Gastrocnemius medialis (tissue), 4 donors: ENCODE measurements around the gene SLC16A1. TPM values are rescaled to one million over a fixed set of nuclear protein-coding genes. Genes with fewer than 3 reads are reported as not detected.
"Not testable (repeated sequence)": the region's sequence is repeated elsewhere in the genome, so short reads cannot be mapped to it uniquely, and the experiment has no call there.

ENCODE experiments used
- ATAC-seq, 2 donors: fragments of 150-250 bp; one replicate each; pipeline ENCODE4 v1.9.1; 2016
- DNase-seq, 2 donors: peaks; one replicate each; pipeline ENCODE4 v3.0.0-alpha.2; 2019
- H3K27ac ChIP-seq, 4 donors: fragments of 200-600 bp; sonication (generic); 1 replicate in 1 of 4; 2 replicates in 3 of 4; pipeline ENCODE4 v1.5.1; 2016 to 2018; ENCODE audit warnings: mild to moderate bottlenecking in 2 of 4, moderate library complexity in 1 of 4
- H3K27me3 ChIP-seq, 3 donors: fragments of 200-600 bp; sonication (generic) in 2 of 3; 1 replicate in 1 of 3; 2 replicates in 2 of 3; pipeline versions ENCODE4 v1.5.1 to v1.6.0; 2016 to 2019; ENCODE audit warnings: mild to moderate bottlenecking in 1 of 3, moderate library complexity in 1 of 3
- H3K36me3 ChIP-seq, 2 donors: fragments of 200-600 bp; sonication (generic) in 1 of 2; one replicate each; pipeline ENCODE4 v1.5.1; 2017 to 2018
- H3K4me1 ChIP-seq, 2 donors: fragments of 200-600 bp; sonication (generic) in 1 of 2; one replicate each; pipeline ENCODE4 v1.5.1; 2016 to 2017; ENCODE audit warnings: mild to moderate bottlenecking in 2 of 2
- H3K4me3 ChIP-seq, 4 donors: fragments of 200-600 bp; sonication (generic) in 3 of 4; 1 replicate in 1 of 4; 2 replicates in 3 of 4; pipeline ENCODE4 v1.5.1; 2016 to 2019; ENCODE audit warnings: mild to moderate bottlenecking in 2 of 4
- H3K9me3 ChIP-seq, 3 donors: fragments of 200-600 bp; sonication (generic) in 2 of 3; 1 replicate in 1 of 3; 2 replicates in 2 of 3; pipeline ENCODE4 v1.5.1; 2016 to 2019
- CTCF ChIP-seq, 5 experiments: fragments of 450-650 bp in 3 of 5; fragments of 200-600 bp in 2 of 5; sonication (generic) in 2 of 5; IDR thresholded peaks in 4 of 5; conservative IDR thresholded peaks in 1 of 5; 1 replicate in 4 of 5; 2 replicates in 1 of 5; pipeline ENCODE4 v1.5.1; 2016 to 2019; ENCODE audit warnings: antibody characterized with exemption in 5 of 5, mild to moderate bottlenecking in 3 of 5, moderate library complexity in 3 of 5
- POLR2A ChIP-seq, 2 donors: fragments of 450-650 bp; IDR thresholded peaks; one replicate each; pipeline ENCODE4 v1.6.1; 2017; ENCODE audit warnings: antibody characterized with exemption in 2 of 2, mild to moderate bottlenecking in 2 of 2, moderate library complexity in 2 of 2
- in situ Hi-C, 4 donors: fragments of 200-750 bp; cut with MboI; loops; one replicate each; pipeline versions ENCODE4 v1.15.0 to v1.8.0; 2017; ENCODE audit warnings: low sequenced_read_pairs in 4 of 4
- intact Hi-C: fragments of 100-400 bp; cut with DNase I; formaldehyde crosslinking; loops from one replicate; pipeline ENCODE4 v1.15.1; 2023; ENCODE audit warnings: low total_unique reads
- total RNA-seq, 4 donors: library from RNA; depleted of rRNA; stranded (reverse); fragments of >200 nt; gene quantifications; one replicate each; pipeline versions ENCODE4 v1.1.0 to v1.2.3, GENCODE V29; 2016

SLC16A1 gene
- total RNA-seq, 4 donors from 2014 or later = 26.5 to 41.6 (median 36.2) TPM

DNA sequence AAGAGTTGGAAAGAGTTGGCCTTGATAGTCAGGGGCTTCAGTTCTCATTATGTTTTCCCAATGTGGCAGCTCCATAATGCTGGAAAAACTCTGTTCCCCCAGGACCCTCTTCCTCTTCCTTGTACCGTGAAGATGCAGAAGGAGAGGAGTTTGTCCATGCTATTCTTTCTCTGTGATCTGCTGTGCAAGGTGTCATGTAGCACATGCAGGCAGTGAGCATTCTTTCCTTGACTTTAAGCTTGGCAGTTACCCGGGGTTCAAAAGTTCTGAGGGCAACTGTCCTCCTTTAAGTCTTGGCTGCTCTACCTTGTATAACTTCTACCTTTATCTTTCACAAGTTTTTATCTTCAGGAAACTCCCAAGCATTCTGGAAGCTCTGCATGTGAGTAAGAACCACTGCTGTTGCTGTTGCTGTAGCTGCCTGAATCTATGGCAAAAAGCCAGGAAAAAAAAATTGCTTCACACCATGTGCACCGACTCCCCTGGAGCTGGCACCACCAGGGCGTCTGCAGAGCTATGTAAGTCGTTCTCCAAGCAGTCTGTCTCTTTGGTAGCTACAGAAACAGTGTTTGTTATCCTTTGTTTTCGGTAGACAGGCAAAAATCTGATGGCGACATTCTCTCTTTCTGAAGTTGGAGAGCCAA is 42.7 kb upstream of the SLC16A1 start:
- peak; percentile 63 to 78 for ATAC-seq
- TF ChIP-seq POLR2A (IDR thresholded peaks at IDR 0.05) (no peak), CTCF (IDR thresholded peaks at IDR 0.05 in 4 of 5, conservative IDR thresholded peaks at IDR 0.05 in 1 of 5) (no peak)
- in situ Hi-C loops = no loop called here
- no peaks in the 10 kb centered on the region for H3K27me3 ChIP-seq
- intact Hi-C loops = loop anchor here (10.0 kb wide), 1 partner anchor 786 kb away; no protein-coding TSS in a partner anchor
- H3K27ac ChIP-seq = peak overlapping the region; percentile 91 to 94 (median 94)
- peaks cover 51 to 67% of the 10 kb centered on the region in 2 donors for H3K4me1 ChIP-seq
- no peaks in the 10 kb centered on the region for H3K36me3 ChIP-seq
- peak; percentile 52 to 79 for DNase-seq
- H3K4me3 ChIP-seq = no peak overlapping the region
- H3K9me3 ChIP-seq = no peaks in the 10 kb centered on the region

- TF ChIP-seq POLR2A (IDR thresholded peaks at IDR 0.05) (no peak), CTCF (IDR thresholded peaks at IDR 0.05 in 4 of 5, conservative IDR thresholded peaks at IDR 0.05 in 1 of 5) (no peak)
- H3K4me1 ChIP-seq = peaks cover 59 to 71% of the 10 kb centered on the region in 2 donors
- DNase-seq (no peak), ATAC-seq (no peak)
- H3K9me3 ChIP-seq = no peaks in the 10 kb centered on the region
- peak overlapping the region; percentile 91 to 94 (median 94) for H3K27ac ChIP-seq
- no peak overlapping the region for H3K4me3 ChIP-seq
- in situ Hi-C loops (no loop called here), intact Hi-C loops (loop anchor here (10.0 kb wide), 1 partner anchor 787 kb away; no protein-coding TSS in a partner anchor)
- H3K27me3 ChIP-seq = no peaks in the 10 kb centered on the region
- no peaks in the 10 kb centered on the region for H3K36me3 ChIP-seq
Observed at GRCh38 chr1:112997781-112998180, 41.8 kb upstream of the SLC16A1 start.

DNA sequence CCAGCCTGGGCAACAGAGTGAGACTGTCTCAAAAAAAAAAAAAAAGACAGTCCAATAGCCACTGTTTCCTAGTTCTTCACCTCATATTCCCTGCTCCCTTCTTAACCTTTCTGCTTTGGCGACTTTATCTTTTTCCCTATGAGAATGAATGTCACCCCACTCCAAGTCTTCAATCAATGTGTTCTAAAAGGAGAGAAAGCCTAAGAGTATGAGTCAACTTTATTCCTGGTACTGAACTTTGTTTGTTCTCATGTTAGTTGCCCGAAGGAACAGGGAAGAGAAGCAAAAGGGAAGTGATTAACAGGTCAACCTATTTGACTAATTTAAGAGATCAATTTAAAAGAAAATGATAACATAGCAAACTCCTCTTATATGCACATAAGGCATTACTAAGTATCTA is 39.9 kb upstream of the SLC16A1 start:
- Histone ChIP-seq H3K27me3 (no peaks in the 10 kb centered on the region), H3K4me1 (peaks cover 63 to 86% of the 10 kb centered on the region in 2 donors), H3K36me3 (no peaks in the 10 kb centered on the region), H3K9me3 (no peaks in the 10 kb centered on the region), H3K4me3 (no peak overlapping the region), H3K27ac (peak overlapping the region; percentile 91 to 94 (median 94))
- ATAC-seq (peak; percentile 63 to 78), DNase-seq (no peak)
- TF ChIP-seq CTCF (IDR thresholded peaks at IDR 0.05 in 4 of 5, conservative IDR thresholded peaks at IDR 0.05 in 1 of 5) (no peak), POLR2A (IDR thresholded peaks at IDR 0.05) (no peak)
- intact Hi-C loops = loop anchor here (10.0 kb wide), 1 partner anchor 789 kb away; no protein-coding TSS in a partner anchor
- in situ Hi-C loops = no loop called here

- H3K9me3 ChIP-seq, in situ Hi-C loops, H3K36me3 ChIP-seq, H3K4me3 ChIP-seq, ATAC-seq, H3K27me3 ChIP-seq: not testable (repeated sequence)
- DNase-seq = peak in 1 of 2 donors; percentile 41
- intact Hi-C loops = loop anchor here (10.0 kb wide), 1 partner anchor 790 kb away; no protein-coding TSS in a partner anchor
- Histone ChIP-seq H3K27ac (peak overlapping the region; percentile 91 to 94 (median 94)), H3K4me1 (peaks cover 63 to 86% of the 10 kb centered on the region in 2 donors)
Observed at GRCh38 chr1:112995021-112995420, 39.0 kb upstream of the SLC16A1 start.

GRCh38 chr1:112992780-112993179 is 36.8 kb upstream of the SLC16A1 start:
- Histone ChIP-seq H3K27me3 (no peaks in the 10 kb centered on the region), H3K36me3 (no peaks in the 10 kb centered on the region), H3K4me3 (no peak overlapping the region), H3K4me1 (peaks cover 55 to 84% of the 10 kb centered on the region in 2 donors), H3K27ac (peak overlapping the region; percentile 91 to 94 (median 94)), H3K9me3 (no peaks in the 10 kb centered on the region)
- ATAC-seq = peak; percentile 64 to 76
- TF ChIP-seq CTCF (IDR thresholded peaks at IDR 0.05 in 4 of 5, conservative IDR thresholded peaks at IDR 0.05 in 1 of 5) (no peak), POLR2A (IDR thresholded peaks at IDR 0.05) (no peak)
- in situ Hi-C loops (loop anchor here in 1 of 4 donors (5.0 kb wide), 1 partner anchor 35 kb away; the partner anchor contains the start of gene SLC16A1), intact Hi-C loops (loop anchor here (10.0 kb wide), 1 partner anchor 792 kb away; no protein-coding TSS in a partner anchor)
- DNase-seq = peak in 1 of 2 donors; percentile 32
